Mammary epithelial cell (primary cell): ENCODE measurements around the gene QKI.

Experiments
- CTCF ChIP-seq, 2 donors: IDR thresholded peaks in 1 of 2; conservative IDR thresholded peaks in 1 of 2; 2 replicates each; pipeline ENCODE4 v1.5.1; 2011 to 2012; ENCODE audit warnings: inconsistent platforms in 2 of 2, low read length in 2 of 2, mild to moderate bottlenecking in 2 of 2, control low read depth in 1 of 2, low read depth in 1 of 2; ENCODE audit not compliant: insufficient read depth in 1 of 2; ENCODE audit errors: extremely low read depth in 1 of 2
- EZH2 ChIP-seq: IDR thresholded peaks from 2 replicates; pipeline ENCODE4 v1.6.1; 2012; ENCODE audit warnings: low read length, inconsistent platforms, borderline replicate concordance

- no peak for TF ChIP-seq EZH2
- no peak for TF ChIP-seq CTCF (conservative IDR thresholded peaks at IDR 0.05 in 1 of 2, IDR thresholded peaks at IDR 0.05 in 1 of 2; ENCODE audit: extremely low read depth in 1 of 2, insufficient read depth in 1 of 2, low read depth in 1 of 2, low read length in 2 of 2)
These were observed 111.8 kb downstream of the QKI start for GRCh38 chr6:163526346-163526745.
